ENCODE data around the gene PGAM2.

Gene PGAM2

GRCh38 chr7:44086627-44087026 is 21.3 kb upstream of the PGAM2 start:
- in situ Hi-C loops (cut with HindIII; ENCODE audit: low sequenced_read_pairs): no loop called here

- in situ Hi-C loops (cut with HindIII; ENCODE audit: low sequenced_read_pairs): no loop called here
Measured at GRCh38 chr7:44085546-44085945, 20.2 kb upstream of the PGAM2 start.

GRCh38 chr7:44084701-44085100 is 19.3 kb upstream of the PGAM2 start:
- in situ Hi-C loops (cut with HindIII; ENCODE audit: low sequenced_read_pairs): no loop called here

GRCh38 chr7:44083796-44084195 is 18.4 kb upstream of the PGAM2 start:
- in situ Hi-C loops (cut with HindIII; ENCODE audit: low sequenced_read_pairs): no loop called here

- in situ Hi-C loops (cut with HindIII; ENCODE audit: low sequenced_read_pairs): no loop called here
Measured at GRCh38 chr7:44082541-44083207, 17.3 kb upstream of the PGAM2 start.

GRCh38 chr7:44081266-44081748 is 15.9 kb upstream of the PGAM2 start:
- in situ Hi-C loops (cut with HindIII; ENCODE audit: low sequenced_read_pairs): no loop called here

- in situ Hi-C loops (cut with HindIII; ENCODE audit: low sequenced_read_pairs): no loop called here
Measured at GRCh38 chr7:44080686-44081265, 15.4 kb upstream of the PGAM2 start.

GRCh38 chr7:44080118-44080517 is 14.8 kb upstream of the PGAM2 start:
- in situ Hi-C loops (cut with HindIII; ENCODE audit: low sequenced_read_pairs): no loop called here

- in situ Hi-C loops (cut with HindIII; ENCODE audit: low sequenced_read_pairs): no loop called here
Measured at GRCh38 chr7:44079331-44080021, 14.1 kb upstream of the PGAM2 start.

- in situ Hi-C loops (cut with HindIII; ENCODE audit: low sequenced_read_pairs): no loop called here
Measured at GRCh38 chr7:44078521-44078920, 13.2 kb upstream of the PGAM2 start.

GRCh38 chr7:44077681-44078091 is 12.3 kb upstream of the PGAM2 start:
- in situ Hi-C loops (cut with HindIII; ENCODE audit: low sequenced_read_pairs): no loop called here

- in situ Hi-C loops (cut with HindIII; ENCODE audit: low sequenced_read_pairs): no loop called here
Measured at GRCh38 chr7:44077061-44077460, 11.7 kb upstream of the PGAM2 start.

GRCh38 chr7:44076101-44076895 is 10.9 kb upstream of the PGAM2 start:
- in situ Hi-C loops (cut with HindIII; ENCODE audit: low sequenced_read_pairs): no loop called here

GRCh38 chr7:44075296-44076075 is 10.1 kb upstream of the PGAM2 start:
- in situ Hi-C loops (cut with HindIII; ENCODE audit: low sequenced_read_pairs): no loop called here

GRCh38 chr7:44074349-44074695 is 9.0 kb upstream of the PGAM2 start:
- in situ Hi-C loops (cut with HindIII; ENCODE audit: low sequenced_read_pairs): no loop called here

- in situ Hi-C loops (cut with HindIII; ENCODE audit: low sequenced_read_pairs): no loop called here
Measured at GRCh38 chr7:44073664-44074348, 8.4 kb upstream of the PGAM2 start.

- in situ Hi-C loops (cut with HindIII; ENCODE audit: low sequenced_read_pairs): no loop called here
Measured at GRCh38 chr7:44072364-44073231, 7.2 kb upstream of the PGAM2 start.

- in situ Hi-C loops (cut with HindIII; ENCODE audit: low sequenced_read_pairs): no loop called here
Measured at GRCh38 chr7:44071726-44072363, 6.5 kb upstream of the PGAM2 start.

GRCh38 chr7:44068054-44068453 is 2.7 kb upstream of the PGAM2 start:
- in situ Hi-C loops (cut with HindIII; ENCODE audit: low sequenced_read_pairs): no loop called here
